Gastrocnemius medialis (tissue), 4 donors: ENCODE measurements around the gene GPX3. TPM values are rescaled to one million over a fixed set of nuclear protein-coding genes. Genes with fewer than 3 reads are reported as not detected.

Experiments used
- ATAC-seq, 2 donors: fragments of 150-250 bp; one replicate each; pipeline ENCODE4 v1.9.1; 2016
- DNase-seq, 2 donors: peaks; one replicate each; pipeline ENCODE4 v3.0.0-alpha.2; 2019
- H3K27ac ChIP-seq, 4 donors: fragments of 200-600 bp; sonication (generic); 1 replicate in 1 of 4; 2 replicates in 3 of 4; pipeline ENCODE4 v1.5.1; 2016 to 2018; ENCODE audit warnings: mild to moderate bottlenecking in 2 of 4, moderate library complexity in 1 of 4
- H3K27me3 ChIP-seq, 3 donors: fragments of 200-600 bp; sonication (generic) in 2 of 3; 1 replicate in 1 of 3; 2 replicates in 2 of 3; pipeline versions ENCODE4 v1.5.1 to v1.6.0; 2016 to 2019; ENCODE audit warnings: mild to moderate bottlenecking in 1 of 3, moderate library complexity in 1 of 3
- H3K36me3 ChIP-seq, 2 donors: fragments of 200-600 bp; sonication (generic) in 1 of 2; one replicate each; pipeline ENCODE4 v1.5.1; 2017 to 2018
- H3K4me1 ChIP-seq, 2 donors: fragments of 200-600 bp; sonication (generic) in 1 of 2; one replicate each; pipeline ENCODE4 v1.5.1; 2016 to 2017; ENCODE audit warnings: mild to moderate bottlenecking in 2 of 2
- H3K4me3 ChIP-seq, 4 donors: fragments of 200-600 bp; sonication (generic) in 3 of 4; 1 replicate in 1 of 4; 2 replicates in 3 of 4; pipeline ENCODE4 v1.5.1; 2016 to 2019; ENCODE audit warnings: mild to moderate bottlenecking in 2 of 4
- H3K9me3 ChIP-seq, 3 donors: fragments of 200-600 bp; sonication (generic) in 2 of 3; 1 replicate in 1 of 3; 2 replicates in 2 of 3; pipeline ENCODE4 v1.5.1; 2016 to 2019
- CTCF ChIP-seq, 5 experiments: fragments of 450-650 bp in 3 of 5; fragments of 200-600 bp in 2 of 5; sonication (generic) in 2 of 5; IDR thresholded peaks in 4 of 5; conservative IDR thresholded peaks in 1 of 5; 1 replicate in 4 of 5; 2 replicates in 1 of 5; pipeline ENCODE4 v1.5.1; 2016 to 2019; ENCODE audit warnings: antibody characterized with exemption in 5 of 5, mild to moderate bottlenecking in 3 of 5, moderate library complexity in 3 of 5
- POLR2A ChIP-seq, 2 donors: fragments of 450-650 bp; IDR thresholded peaks; one replicate each; pipeline ENCODE4 v1.6.1; 2017; ENCODE audit warnings: antibody characterized with exemption in 2 of 2, mild to moderate bottlenecking in 2 of 2, moderate library complexity in 2 of 2
- in situ Hi-C, 4 donors: fragments of 200-750 bp; cut with MboI; loops; one replicate each; pipeline versions ENCODE4 v1.15.0 to v1.8.0; 2017; ENCODE audit warnings: low sequenced_read_pairs in 4 of 4
- intact Hi-C: fragments of 100-400 bp; cut with DNase I; formaldehyde crosslinking; loops from one replicate; pipeline ENCODE4 v1.15.1; 2023; ENCODE audit warnings: low total_unique reads
- total RNA-seq, 4 donors: library from RNA; depleted of rRNA; stranded (reverse); fragments of >200 nt; gene quantifications; one replicate each; pipeline versions ENCODE4 v1.1.0 to v1.2.3, GENCODE V29; 2016

The GPX3 gene
- total RNA-seq, 4 donors from 2014 or later = 504 to 1,227 (median 655) TPM

- H3K4me1 ChIP-seq = peaks cover 41 to 49% of the 10 kb centered on the region in 2 donors
- intact Hi-C loops = no loop called here
Observed at GRCh38 chr5:151058301-151058700, 37.9 kb downstream of the GPX3 start.

GRCh38 chr5:151058891-151059489 lies 38.6 kb downstream of the GPX3 start:
- Histone ChIP-seq H3K4me3 (no peak overlapping the region), H3K9me3 (no peaks in the 10 kb centered on the region), H3K27ac (peak overlapping the region; percentile 90 to 94 (median 92)), H3K4me1 (peaks cover 48 to 55% of the 10 kb centered on the region in 2 donors), H3K36me3 (peaks cover 0 to 64% of the 10 kb centered on the region in 2 donors), H3K27me3 (no peaks in the 10 kb centered on the region)
- peak in 1 of 5 experiments; percentile 5 for TF ChIP-seq CTCF (IDR thresholded peaks at IDR 0.05 in 4 of 5, conservative IDR thresholded peaks at IDR 0.05 in 1 of 5)
- no peak for TF ChIP-seq POLR2A (IDR thresholded peaks at IDR 0.05)
- in situ Hi-C loops = no loop called here
- intact Hi-C loops = no loop called here
- ATAC-seq (peak in 1 of 2 donors; percentile 16), DNase-seq (peak in 1 of 2 donors; percentile 47)

More at GRCh38 chr5:151058301-151058700, 37.9 kb downstream of the GPX3 start:
- TF ChIP-seq CTCF (IDR thresholded peaks at IDR 0.05 in 4 of 5, conservative IDR thresholded peaks at IDR 0.05 in 1 of 5) = peak in 1 of 5 experiments; percentile 19
- TF ChIP-seq POLR2A (IDR thresholded peaks at IDR 0.05) = no peak
- in situ Hi-C loops = no loop called here
- Histone ChIP-seq H3K4me3 (no peak overlapping the region), H3K27ac (peak overlapping the region; percentile 90 to 94 (median 92)), H3K9me3 (no peaks in the 10 kb centered on the region), H3K27me3 (no peaks in the 10 kb centered on the region), H3K36me3 (peaks cover 0 to 70% of the 10 kb centered on the region in 2 donors)
- ATAC-seq = no peak
- no peak for DNase-seq

- H3K36me3 ChIP-seq = peaks cover 0 to 46% of the 10 kb centered on the region in 2 donors
- peak in 1 of 2 donors; percentile 58 for DNase-seq
- no peak for TF ChIP-seq CTCF (IDR thresholded peaks at IDR 0.05 in 4 of 5, conservative IDR thresholded peaks at IDR 0.05 in 1 of 5)
- TF ChIP-seq POLR2A (IDR thresholded peaks at IDR 0.05) = no peak
- no peaks in the 10 kb centered on the region for H3K9me3 ChIP-seq
- in situ Hi-C loops (no loop called here), intact Hi-C loops (loop anchor here (1.0 kb wide), 1 partner anchor 8 kb away; no protein-coding TSS in a partner anchor)
- no peak for ATAC-seq
- H3K4me3 ChIP-seq = no peak overlapping the region
- H3K4me1 ChIP-seq = peaks cover 63 to 72% of the 10 kb centered on the region in 2 donors
- no peaks in the 10 kb centered on the region for H3K27me3 ChIP-seq
- H3K27ac ChIP-seq = peak overlapping the region; percentile 90 to 94 (median 92)
Observed at GRCh38 chr5:151060742-151061141, 40.4 kb downstream of the GPX3 start.

GRCh38 chr5:151062405-151063141 lies 42.2 kb downstream of the GPX3 start:
- peak in 1 of 2 donors; percentile 15 for DNase-seq
- H3K4me1 ChIP-seq = peaks cover 82 to 89% of the 10 kb centered on the region in 2 donors

More at GRCh38 chr5:151062405-151063141, 42.2 kb downstream of the GPX3 start:
- H3K27me3 ChIP-seq = no peaks in the 10 kb centered on the region
- in situ Hi-C loops = no loop called here
- intact Hi-C loops = no loop called here
- TF ChIP-seq POLR2A (IDR thresholded peaks at IDR 0.05) (no peak), CTCF (IDR thresholded peaks at IDR 0.05 in 4 of 5, conservative IDR thresholded peaks at IDR 0.05 in 1 of 5) (no peak)
- H3K4me3 ChIP-seq = no peak overlapping the region
- H3K9me3 ChIP-seq = no peaks in the 10 kb centered on the region
- peaks cover 0 to 28% of the 10 kb centered on the region in 2 donors for H3K36me3 ChIP-seq
- peak overlapping the region; percentile 90 to 94 (median 92) for H3K27ac ChIP-seq
- peak; percentile 7 to 10 for ATAC-seq
